ENCODE results near the gene TAAR8. TPM values are rescaled to one million over a fixed set of nuclear protein-coding genes. Genes with fewer than 3 reads are reported as not detected.
"Not testable (repeated sequence)": the region's sequence is repeated elsewhere in the genome, so short reads cannot be mapped to it uniquely, and the experiment has no call there.

TAAR8 gene
- total and polyA plus RNA-seq, 5 experiments from 2014 or later: not detected

GRCh38 chr6:132566404-132566803 is 13.9 kb downstream of the TAAR8 start:
- POLR2A ChIA-PET: no interaction called here
- no peak overlapping the region for H3K27ac Mint-ChIP-seq
- DNase-seq (no peak), ATAC-seq (no peak)
- no peaks in the 10 kb centered on the region for H3K4me1 Mint-ChIP-seq
- H3K36me3 Mint-ChIP-seq: no peaks in the 10 kb centered on the region
- H3K27me3 Mint-ChIP-seq: peaks cover 12 to 23% (median 20%) of the 10 kb centered on the region in 5 donors
- no peaks in the 10 kb centered on the region for H3K9me3 Mint-ChIP-seq
- no peak overlapping the region for H3K4me3 Mint-ChIP-seq

- ATAC-seq: no peak
- POLR2A ChIA-PET: interaction anchor here (0.7 kb wide), 1 partner anchor 23 kb away, joined by 3 read pairs; no protein-coding TSS in a partner anchor
- no peaks in the 10 kb centered on the region for H3K9me3 Mint-ChIP-seq
- no peak overlapping the region for H3K4me3 Mint-ChIP-seq
- H3K4me1 Mint-ChIP-seq: no peaks in the 10 kb centered on the region
- H3K36me3 Mint-ChIP-seq: no peaks in the 10 kb centered on the region
- peaks cover 12 to 32% (median 21%) of the 10 kb centered on the region in 5 donors for H3K27me3 Mint-ChIP-seq
- H3K27ac Mint-ChIP-seq: no peak overlapping the region
- DNase-seq: no peak
Measured at GRCh38 chr6:132567566-132567965, 15.1 kb downstream of the TAAR8 start.

GRCh38 chr6:132568611-132569010 is 16.1 kb downstream of the TAAR8 start:
- DNase-seq: no peak
- POLR2A ChIA-PET: no interaction called here
- Mint-ChIP-seq H3K4me1 (no peaks in the 10 kb centered on the region), H3K36me3 (no peaks in the 10 kb centered on the region), H3K4me3 (no peak overlapping the region), H3K9me3 (no peaks in the 10 kb centered on the region), H3K27ac (no peak overlapping the region), H3K27me3 (peaks cover 11 to 33% (median 21%) of the 10 kb centered on the region in 5 donors)
- no peak for ATAC-seq

GRCh38 chr6:132569170-132569569 is 16.7 kb downstream of the TAAR8 start:
- Mint-ChIP-seq H3K4me1 (no peaks in the 10 kb centered on the region), H3K36me3 (no peaks in the 10 kb centered on the region), H3K27me3 (peaks cover 11 to 39% (median 22%) of the 10 kb centered on the region in 5 donors), H3K9me3 (no peaks in the 10 kb centered on the region), H3K4me3 (no peak overlapping the region), H3K27ac (no peak overlapping the region)
- no peak for ATAC-seq
- DNase-seq: no peak
- POLR2A ChIA-PET: no interaction called here

DNA sequence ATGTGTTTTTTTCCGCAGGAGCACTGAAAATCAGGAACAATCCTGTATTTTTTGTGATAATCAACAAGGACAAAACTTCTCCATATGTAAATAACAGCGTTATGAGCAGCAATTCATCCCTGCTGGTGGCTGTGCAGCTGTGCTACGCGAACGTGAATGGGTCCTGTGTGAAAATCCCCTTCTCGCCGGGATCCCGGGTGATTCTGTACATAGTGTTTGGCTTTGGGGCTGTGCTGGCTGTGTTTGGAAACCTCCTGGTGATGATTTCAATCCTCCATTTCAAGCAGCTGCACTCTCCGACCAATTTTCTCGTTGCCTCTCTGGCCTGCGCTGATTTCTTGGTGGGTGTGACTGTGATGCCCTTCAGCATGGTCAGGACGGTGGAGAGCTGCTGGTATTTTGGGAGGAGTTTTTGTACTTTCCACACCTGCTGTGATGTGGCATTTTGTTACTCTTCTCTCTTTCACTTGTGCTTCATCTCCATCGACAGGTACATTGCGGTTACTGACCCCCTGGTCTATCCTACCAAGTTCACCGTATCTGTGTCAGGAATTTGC is 17.8 kb downstream of the TAAR8 start, which contains the start of gene TAAR6:
Gene TAAR6 (plus strand): TSS at position 102 of the 557 bp plus-strand sequence. CDS start 0 bp downstream, at position 102.
- Mint-ChIP-seq H3K27ac (no peak within 1 kb of the TSS), H3K9me3 (no peaks in the 10 kb centered on the region), H3K4me3 (no peak within 1 kb of the TSS), H3K4me1 (no peaks in the 10 kb centered on the region), H3K27me3 (peaks cover 11 to 43% (median 24%) of the 10 kb centered on the region in 5 donors), H3K36me3 (no peaks in the 10 kb centered on the region)
- ATAC-seq (no peak), DNase-seq (no peak)
- POLR2A ChIA-PET: no interaction called here

- H3K27ac Mint-ChIP-seq: no peak overlapping the region
- H3K27me3 Mint-ChIP-seq: peaks cover 11 to 43% (median 24%) of the 10 kb centered on the region in 5 donors
- POLR2A ChIA-PET: no interaction called here
- DNase-seq: no peak
- no peak for ATAC-seq
- no peaks in the 10 kb centered on the region for H3K36me3 Mint-ChIP-seq
- no peaks in the 10 kb centered on the region for H3K9me3 Mint-ChIP-seq
- no peak overlapping the region for H3K4me3 Mint-ChIP-seq
- H3K4me1 Mint-ChIP-seq: no peaks in the 10 kb centered on the region
Measured at GRCh38 chr6:132571774-132572173, 19.3 kb downstream of the TAAR8 start.

DNA sequence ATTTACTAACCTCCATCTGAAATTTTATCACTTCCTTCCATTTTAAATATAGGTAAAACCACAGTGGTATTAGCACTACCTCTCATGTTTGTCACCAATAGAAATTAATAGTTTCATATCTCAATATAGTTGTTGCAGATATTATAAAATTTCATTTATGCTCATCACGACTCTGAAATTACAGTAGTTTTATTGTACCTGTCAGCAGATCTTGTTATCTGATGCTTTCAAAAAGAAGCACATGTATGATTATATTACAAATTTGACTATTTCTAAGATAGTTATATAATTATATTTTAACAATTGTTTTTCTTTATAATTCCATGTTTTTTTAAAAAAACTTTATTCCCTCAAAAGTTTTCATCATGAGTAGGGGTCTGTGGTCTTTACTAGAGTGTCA is 32.2 kb downstream of the TAAR8 start:
- H3K9me3 Mint-ChIP-seq: peaks cover 0 to 2% (median 0%) of the 10 kb centered on the region in 9 donors
- H3K36me3 Mint-ChIP-seq: no peaks in the 10 kb centered on the region
- H3K4me3 Mint-ChIP-seq: no peak overlapping the region
- ATAC-seq (no peak), DNase-seq (no peak)
- H3K27ac Mint-ChIP-seq: no peak overlapping the region
- POLR2A ChIA-PET: no interaction called here
- H3K4me1 Mint-ChIP-seq: no peaks in the 10 kb centered on the region
- peaks cover 9 to 61% (median 14%) of the 10 kb centered on the region in 5 donors for H3K27me3 Mint-ChIP-seq

DNA sequence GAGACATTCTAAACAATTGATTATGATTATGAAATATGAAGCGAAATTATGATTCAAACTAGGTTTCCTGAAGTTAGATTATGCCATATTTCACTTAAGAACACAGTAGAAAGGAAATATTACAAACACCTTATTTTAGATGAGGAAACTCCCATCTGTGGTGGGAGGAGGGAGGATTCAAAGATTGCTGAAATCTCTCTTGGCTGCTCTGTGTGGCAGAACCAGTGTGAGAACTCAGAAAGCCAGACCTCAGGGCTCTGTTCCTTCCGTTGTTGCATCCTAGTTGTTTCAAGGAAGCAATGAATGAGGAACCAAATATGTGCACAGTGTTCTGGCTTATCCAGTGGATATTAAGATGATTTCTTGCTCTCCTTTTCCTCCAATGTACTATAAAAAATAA is 35.0 kb downstream of the TAAR8 start:
- Mint-ChIP-seq H3K36me3 (no peaks in the 10 kb centered on the region), H3K27ac (no peak overlapping the region), H3K9me3 (peaks cover 0 to 2% (median 0%) of the 10 kb centered on the region in 9 donors), H3K27me3 (peaks cover 10 to 59% (median 13%) of the 10 kb centered on the region in 5 donors), H3K4me3 (no peak overlapping the region), H3K4me1 (no peaks in the 10 kb centered on the region)
- ATAC-seq (no peak), DNase-seq (no peak)
- POLR2A ChIA-PET: no interaction called here

GRCh38 chr6:132589454-132589853 is 37.0 kb downstream of the TAAR8 start, which contains the start of gene TAAR5:
Gene TAAR5, minus strand, starts transcription at chr6:132589741. Its CDS starts 55 bp downstream, at chr6:132589686.
- ATAC-seq: no peak
- H3K36me3 Mint-ChIP-seq: no peaks in the 10 kb centered on the region
- peak within 1 kb of the TSS in 1 of 10 donors; percentile 15 for H3K27ac Mint-ChIP-seq
- POLR2A ChIA-PET: no interaction called here
- H3K4me1 Mint-ChIP-seq: no peaks in the 10 kb centered on the region
- H3K27me3 Mint-ChIP-seq: peaks cover 9 to 49% (median 17%) of the 10 kb centered on the region in 5 donors
- H3K9me3 Mint-ChIP-seq: peaks cover 0 to 2% (median 0%) of the 10 kb centered on the region in 9 donors
- DNase-seq: no peak
- H3K4me3 Mint-ChIP-seq: no peak within 1 kb of the TSS

DNA sequence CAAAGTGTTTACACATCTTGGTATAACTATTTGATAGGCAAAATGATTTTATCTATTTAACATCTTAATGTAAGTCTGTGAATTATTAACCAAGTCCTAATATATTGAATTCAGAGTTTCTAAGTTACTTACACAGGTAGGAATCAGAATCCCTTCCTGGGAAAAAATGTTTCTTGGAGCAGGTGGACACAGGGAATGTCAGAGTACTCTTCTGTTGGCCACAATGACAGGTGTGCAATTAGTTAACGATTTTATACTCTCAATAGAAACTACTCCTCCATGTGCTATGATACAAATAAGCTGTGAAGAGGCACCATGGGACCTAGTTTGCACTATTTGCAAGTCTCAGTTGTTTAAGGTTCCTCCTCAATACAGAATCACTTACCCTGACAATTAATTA is 37.9 kb downstream of the TAAR8 start:
- POLR2A ChIA-PET: no interaction called here
- no peaks in the 10 kb centered on the region for H3K4me1 Mint-ChIP-seq
- peaks cover 8 to 45% (median 16%) of the 10 kb centered on the region in 5 donors for H3K27me3 Mint-ChIP-seq
- H3K27ac Mint-ChIP-seq: no peak overlapping the region
- H3K36me3 Mint-ChIP-seq: no peaks in the 10 kb centered on the region
- ATAC-seq: no peak
- H3K9me3 Mint-ChIP-seq: peaks cover 0 to 2% (median 0%) of the 10 kb centered on the region in 9 donors
- DNase-seq: no peak
- no peak overlapping the region for H3K4me3 Mint-ChIP-seq

DNA sequence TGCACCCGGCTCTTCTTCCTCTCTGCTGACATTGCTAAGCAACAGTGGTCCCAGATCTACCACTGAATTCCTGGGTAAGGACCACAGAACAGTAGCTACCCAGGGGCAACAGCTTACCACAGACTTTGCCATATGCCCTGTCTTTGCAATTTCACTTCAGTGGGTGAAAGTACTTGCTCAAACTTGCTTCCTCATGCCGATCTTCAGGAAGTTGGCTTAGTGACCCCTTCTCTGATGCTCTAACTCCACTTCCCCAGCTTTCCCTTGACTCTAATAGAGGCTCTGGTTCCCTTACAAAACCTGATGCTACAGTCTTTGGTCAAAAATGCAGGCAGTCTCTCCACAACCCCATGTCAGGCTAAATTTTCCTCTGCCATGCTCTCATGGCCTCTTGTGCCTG is 40.4 kb downstream of the TAAR8 start:
- Mint-ChIP-seq H3K36me3 (no peaks in the 10 kb centered on the region), H3K27ac (no peak overlapping the region), H3K4me3 (no peak overlapping the region), H3K9me3 (no peaks in the 10 kb centered on the region), H3K27me3 (peaks cover 8 to 33% (median 14%) of the 10 kb centered on the region in 5 donors), H3K4me1 (no peaks in the 10 kb centered on the region)
- DNase-seq: no peak
- POLR2A ChIA-PET: no interaction called here
- ATAC-seq: no peak

DNA sequence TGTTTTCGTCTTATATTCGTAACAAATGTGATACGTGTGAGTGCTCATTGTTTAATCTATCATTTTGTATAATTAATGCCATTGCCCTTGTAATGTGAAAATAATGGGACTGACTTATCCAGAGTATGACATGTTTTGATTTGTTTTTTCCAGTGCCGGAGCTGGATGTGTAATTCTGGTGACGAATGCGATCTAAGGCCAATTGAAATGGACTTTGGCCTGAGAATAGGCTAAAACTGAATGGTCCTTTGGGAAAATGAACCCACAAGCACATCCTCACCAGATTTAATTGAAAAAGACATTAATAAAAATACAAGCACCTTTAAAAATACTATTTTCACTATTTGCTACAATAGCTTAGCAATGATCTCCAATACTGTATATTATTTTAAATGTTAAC is 43.7 kb downstream of the TAAR8 start:
- H3K4me1 Mint-ChIP-seq: no peaks in the 10 kb centered on the region
- H3K36me3 Mint-ChIP-seq: no peaks in the 10 kb centered on the region
- no peak overlapping the region for H3K4me3 Mint-ChIP-seq
- POLR2A ChIA-PET: no interaction called here
- no peak for ATAC-seq
- no peak overlapping the region for H3K27ac Mint-ChIP-seq
- DNase-seq: no peak
- H3K27me3 Mint-ChIP-seq: peaks cover 10 to 28% (median 22%) of the 10 kb centered on the region in 5 donors
- no peaks in the 10 kb centered on the region for H3K9me3 Mint-ChIP-seq

DNA sequence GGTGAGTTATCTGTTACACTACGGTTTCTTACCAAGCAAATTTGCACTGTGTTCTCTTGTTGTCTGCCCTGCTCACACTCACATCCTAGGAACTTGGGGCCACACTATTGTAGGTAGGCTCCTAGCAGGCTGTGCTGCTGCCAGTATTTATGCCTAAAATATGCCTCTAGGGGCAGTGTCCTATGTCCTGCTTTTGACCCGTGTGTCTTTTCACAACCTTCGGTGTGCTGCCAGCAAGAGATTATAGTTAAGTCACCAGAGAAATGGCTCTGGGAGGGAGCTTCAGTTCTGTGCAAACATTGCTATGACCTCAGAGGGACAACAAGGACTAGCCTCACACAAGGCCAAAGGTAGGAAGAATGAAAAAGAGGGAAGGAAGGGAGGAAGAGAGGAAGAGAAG is 46.0 kb downstream of the TAAR8 start:
- POLR2A ChIA-PET: no interaction called here
- ATAC-seq (no peak), DNase-seq (no peak)
- Mint-ChIP-seq H3K4me1 (no peaks in the 10 kb centered on the region), H3K36me3 (no peaks in the 10 kb centered on the region), H3K4me3 (no peak overlapping the region), H3K9me3 (no peaks in the 10 kb centered on the region), H3K27ac (no peak overlapping the region), H3K27me3 (peaks cover 10 to 24% (median 18%) of the 10 kb centered on the region in 5 donors)

DNA sequence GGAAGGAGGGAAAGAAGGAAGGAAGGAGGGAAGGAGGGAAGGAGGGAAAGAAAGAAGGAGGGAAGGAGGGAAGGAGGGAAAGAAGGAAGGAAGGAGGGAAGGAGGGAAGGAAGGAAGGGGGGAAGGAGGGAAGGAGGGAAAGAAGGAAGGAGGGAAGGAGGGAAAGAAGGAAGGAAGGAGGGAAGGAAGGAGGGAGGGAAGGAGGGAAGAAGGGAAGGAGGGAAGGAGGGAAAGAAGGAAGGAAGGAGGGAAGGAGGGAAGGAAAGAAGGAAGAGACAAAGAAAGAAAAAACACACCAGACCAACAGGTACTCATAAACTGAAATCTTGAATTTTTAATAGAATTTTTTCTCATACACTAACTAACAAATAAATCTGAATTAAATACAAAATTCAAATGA is 48.4 kb downstream of the TAAR8 start:
- H3K36me3 Mint-ChIP-seq, H3K4me3 Mint-ChIP-seq, H3K4me1 Mint-ChIP-seq, POLR2A ChIA-PET, ATAC-seq, H3K9me3 Mint-ChIP-seq, DNase-seq, H3K27ac Mint-ChIP-seq: not testable (repeated sequence)
- H3K27me3 Mint-ChIP-seq: peaks cover 12 to 29% (median 22%) of the 10 kb centered on the region in 5 donors
